ENCODE data around the gene ABCG5. TPM values are rescaled to one million over a fixed set of nuclear protein-coding genes. Genes with fewer than 3 reads are reported as not detected.

The ABCG5 gene
- total RNA-seq, 2 donors from 2014 or later = not detected

DNA sequence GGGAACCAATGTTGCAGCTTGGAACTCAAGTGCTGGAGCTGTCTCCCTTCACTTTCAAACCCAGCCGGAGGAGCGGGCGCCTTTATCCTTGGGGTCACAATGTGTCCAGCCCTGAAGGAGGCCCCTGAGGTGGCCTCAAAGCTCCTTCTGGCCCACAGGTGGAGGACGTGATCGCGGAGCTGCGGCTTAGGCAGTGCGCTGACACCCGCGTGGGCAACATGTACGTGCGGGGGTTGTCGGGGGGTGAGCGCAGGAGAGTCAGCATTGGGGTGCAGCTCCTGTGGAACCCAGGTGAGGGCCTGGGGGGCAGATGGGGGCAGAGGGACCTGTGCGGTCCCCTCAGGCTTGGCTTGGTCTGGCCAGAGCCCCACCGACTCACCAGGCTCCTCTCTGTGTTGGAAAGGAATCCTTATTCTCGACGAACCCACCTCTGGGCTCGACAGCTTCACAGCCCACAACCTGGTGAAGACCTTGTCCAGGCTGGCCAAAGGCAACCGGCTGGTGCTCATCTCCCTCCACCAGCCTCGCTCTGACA is 13.6 kb upstream of the ABCG5 start:
- ATAC-seq (replicated peaks) = no peak
- Mint-ChIP-seq H3K27me3 (peaks cover 35% of the 10 kb centered on the region), H3K9me3 (no peaks in the 10 kb centered on the region), H3K27ac (no peak overlapping the region), H3K4me3 (no peak overlapping the region), H3K36me3 (ENCODE audit: low read depth) (no peaks in the 10 kb centered on the region), H3K4me1 (no peaks in the 10 kb centered on the region)

DNA sequence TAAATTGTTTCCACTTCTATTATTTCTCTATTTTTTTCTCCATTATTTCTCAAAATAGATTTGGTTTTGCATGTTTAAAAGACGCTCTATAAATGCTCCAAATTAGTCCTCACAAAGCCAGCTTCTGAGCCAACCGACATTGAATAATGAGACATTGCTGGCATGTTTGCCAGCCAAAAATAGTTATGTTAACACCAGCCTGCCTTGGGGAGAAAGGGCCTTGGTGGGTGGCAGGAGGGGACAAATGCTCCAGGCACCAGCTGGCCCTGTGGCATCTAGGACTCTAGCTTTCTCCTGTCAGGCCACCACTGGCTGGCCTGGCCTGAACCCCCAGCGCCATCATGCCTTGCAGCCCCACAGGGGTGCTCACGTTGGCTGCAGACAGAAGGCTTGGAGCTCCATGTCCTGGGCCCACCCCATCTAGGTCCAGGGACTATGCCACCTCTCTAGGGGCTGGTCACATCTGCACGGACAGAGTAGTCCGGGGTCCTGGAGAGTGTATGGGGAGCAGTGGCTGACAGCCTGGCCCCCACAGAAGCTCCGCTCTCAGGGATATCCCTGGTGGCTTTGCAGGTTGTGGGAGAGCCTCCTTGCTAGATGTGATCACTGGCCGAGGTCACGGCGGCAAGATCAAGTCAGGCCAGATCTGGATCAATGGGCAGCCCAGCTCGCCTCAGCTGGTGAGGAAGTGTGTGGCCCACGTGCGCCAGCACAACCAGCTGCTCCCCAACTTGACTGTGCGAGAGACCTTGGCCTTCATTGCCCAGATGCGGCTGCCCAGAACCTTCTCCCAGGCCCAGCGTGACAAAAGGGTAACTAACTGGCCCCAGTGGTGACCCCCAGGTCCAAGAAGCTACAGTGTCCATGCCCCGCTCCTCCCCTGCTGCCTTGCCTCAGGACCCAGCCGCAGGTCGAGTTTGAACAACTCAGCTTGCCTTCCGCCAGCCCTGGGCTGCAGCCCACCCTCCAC is 12.7 kb upstream of the ABCG5 start:
- Mint-ChIP-seq H3K36me3 (ENCODE audit: low read depth) (no peaks in the 10 kb centered on the region), H3K27me3 (peaks cover 30% of the 10 kb centered on the region), H3K9me3 (no peaks in the 10 kb centered on the region), H3K4me3 (no peak overlapping the region), H3K4me1 (no peaks in the 10 kb centered on the region), H3K27ac (no peak overlapping the region)
- ATAC-seq (replicated peaks) = no peak

DNA sequence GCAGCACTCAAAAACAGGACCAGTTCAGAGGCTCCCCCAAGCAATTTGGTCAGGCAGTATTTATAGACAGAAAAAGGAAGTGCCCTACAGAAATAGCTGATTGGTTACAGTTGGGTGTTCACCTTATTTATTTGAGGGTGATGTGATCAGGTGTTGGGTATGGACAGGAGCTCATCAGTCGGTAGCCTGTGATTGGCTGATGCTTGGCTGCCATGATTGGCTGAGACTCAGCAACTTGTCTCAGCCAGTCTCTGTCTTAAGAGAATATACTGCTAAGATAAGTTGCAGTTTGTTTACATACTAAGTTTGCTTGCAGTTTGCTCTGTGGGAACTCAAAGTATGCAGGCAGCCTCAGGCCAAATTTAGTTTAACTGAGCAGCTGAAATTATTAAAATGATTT is 9.6 kb upstream of the ABCG5 start:
- H3K4me3 Mint-ChIP-seq = no peak overlapping the region
- H3K4me1 Mint-ChIP-seq = no peaks in the 10 kb centered on the region
- no peaks in the 10 kb centered on the region for H3K36me3 Mint-ChIP-seq (ENCODE audit: low read depth)
- H3K27ac Mint-ChIP-seq = no peak overlapping the region
- H3K9me3 Mint-ChIP-seq = no peaks in the 10 kb centered on the region
- peaks cover 12% of the 10 kb centered on the region for H3K27me3 Mint-ChIP-seq
- ATAC-seq (replicated peaks) = no peak

DNA sequence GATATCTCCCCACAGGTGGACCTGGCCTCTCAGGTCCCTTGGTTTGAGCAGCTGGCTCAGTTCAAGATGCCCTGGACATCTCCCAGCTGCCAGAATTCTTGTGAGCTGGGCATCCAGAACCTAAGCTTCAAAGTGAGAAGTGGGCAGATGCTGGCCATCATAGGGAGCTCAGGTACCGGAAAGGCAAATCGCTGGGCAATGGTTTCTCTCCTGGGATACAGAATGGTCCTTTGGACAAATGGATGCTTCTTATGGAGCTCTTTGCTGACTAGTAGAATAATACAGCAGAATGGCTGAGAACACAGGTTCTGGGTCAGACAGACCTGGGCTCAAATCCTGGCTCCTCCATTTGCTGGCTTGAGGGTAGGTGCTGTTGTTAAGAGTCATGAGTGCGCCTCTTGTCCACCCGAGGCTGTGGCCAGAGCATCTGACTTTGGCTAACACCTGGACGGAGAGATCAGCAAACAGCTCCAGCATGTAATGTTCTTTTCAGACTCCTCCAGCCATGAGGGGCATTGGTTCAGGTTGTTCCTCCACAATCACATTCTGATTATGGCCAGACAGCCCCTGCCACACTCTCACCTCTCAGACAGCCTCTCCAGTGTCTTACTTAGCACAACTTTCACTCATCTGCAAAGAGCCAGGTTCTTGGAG is 7.6 kb upstream of the ABCG5 start:
- H3K4me3 Mint-ChIP-seq = no peak overlapping the region
- H3K9me3 Mint-ChIP-seq = no peaks in the 10 kb centered on the region
- peaks cover 7% of the 10 kb centered on the region for H3K27me3 Mint-ChIP-seq
- no peaks in the 10 kb centered on the region for H3K36me3 Mint-ChIP-seq (ENCODE audit: low read depth)
- no peaks in the 10 kb centered on the region for H3K4me1 Mint-ChIP-seq
- H3K27ac Mint-ChIP-seq = no peak overlapping the region
- ATAC-seq (replicated peaks) = no peak

DNA sequence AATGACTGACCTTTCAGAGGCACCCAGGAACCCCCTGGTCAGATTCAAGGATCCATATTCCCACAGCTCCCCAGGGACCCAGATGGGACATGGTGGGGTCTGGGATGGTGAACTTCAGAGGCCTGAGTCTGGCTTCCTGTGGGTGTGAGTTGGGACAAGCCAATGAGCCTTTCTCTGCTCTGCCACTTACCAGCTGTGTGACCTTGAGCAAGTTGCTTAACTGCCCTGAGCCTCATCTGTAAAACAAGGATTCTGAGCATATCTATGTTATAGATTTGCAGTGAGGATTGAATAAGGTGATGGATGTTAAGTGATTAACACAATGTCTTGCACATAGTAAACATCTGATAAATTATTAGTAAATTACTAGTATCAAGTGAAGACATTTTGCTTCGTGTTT is 6.5 kb upstream of the ABCG5 start:
- no peak for ATAC-seq (replicated peaks)
- Mint-ChIP-seq H3K27me3 (peaks cover 4% of the 10 kb centered on the region), H3K4me1 (no peaks in the 10 kb centered on the region), H3K9me3 (no peaks in the 10 kb centered on the region), H3K27ac (no peak overlapping the region), H3K36me3 (ENCODE audit: low read depth) (no peaks in the 10 kb centered on the region), H3K4me3 (no peak overlapping the region)

DNA sequence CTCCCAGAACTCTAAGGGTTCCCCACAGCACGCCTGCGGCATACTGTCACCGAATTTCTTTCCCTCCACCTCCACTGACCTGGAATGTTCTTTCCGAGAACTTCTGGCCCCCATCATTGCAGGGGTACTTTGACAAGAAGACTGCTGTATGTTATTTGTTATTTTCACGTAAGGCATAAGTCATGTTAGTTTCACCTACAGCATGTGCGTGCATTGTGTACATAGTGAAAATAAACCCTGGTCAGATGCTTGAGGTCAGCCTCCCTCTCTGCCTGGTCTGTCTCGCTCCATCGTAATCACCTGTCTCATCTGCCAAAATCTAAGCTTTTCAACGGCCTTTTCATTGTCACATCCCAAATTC is 4.2 kb upstream of the ABCG5 start:
- Mint-ChIP-seq H3K36me3 (ENCODE audit: low read depth) (no peaks in the 10 kb centered on the region), H3K27me3 (peaks cover 7% of the 10 kb centered on the region), H3K27ac (no peak overlapping the region), H3K4me3 (no peak overlapping the region), H3K9me3 (no peaks in the 10 kb centered on the region), H3K4me1 (no peaks in the 10 kb centered on the region)
- no peak for ATAC-seq (replicated peaks)

DNA sequence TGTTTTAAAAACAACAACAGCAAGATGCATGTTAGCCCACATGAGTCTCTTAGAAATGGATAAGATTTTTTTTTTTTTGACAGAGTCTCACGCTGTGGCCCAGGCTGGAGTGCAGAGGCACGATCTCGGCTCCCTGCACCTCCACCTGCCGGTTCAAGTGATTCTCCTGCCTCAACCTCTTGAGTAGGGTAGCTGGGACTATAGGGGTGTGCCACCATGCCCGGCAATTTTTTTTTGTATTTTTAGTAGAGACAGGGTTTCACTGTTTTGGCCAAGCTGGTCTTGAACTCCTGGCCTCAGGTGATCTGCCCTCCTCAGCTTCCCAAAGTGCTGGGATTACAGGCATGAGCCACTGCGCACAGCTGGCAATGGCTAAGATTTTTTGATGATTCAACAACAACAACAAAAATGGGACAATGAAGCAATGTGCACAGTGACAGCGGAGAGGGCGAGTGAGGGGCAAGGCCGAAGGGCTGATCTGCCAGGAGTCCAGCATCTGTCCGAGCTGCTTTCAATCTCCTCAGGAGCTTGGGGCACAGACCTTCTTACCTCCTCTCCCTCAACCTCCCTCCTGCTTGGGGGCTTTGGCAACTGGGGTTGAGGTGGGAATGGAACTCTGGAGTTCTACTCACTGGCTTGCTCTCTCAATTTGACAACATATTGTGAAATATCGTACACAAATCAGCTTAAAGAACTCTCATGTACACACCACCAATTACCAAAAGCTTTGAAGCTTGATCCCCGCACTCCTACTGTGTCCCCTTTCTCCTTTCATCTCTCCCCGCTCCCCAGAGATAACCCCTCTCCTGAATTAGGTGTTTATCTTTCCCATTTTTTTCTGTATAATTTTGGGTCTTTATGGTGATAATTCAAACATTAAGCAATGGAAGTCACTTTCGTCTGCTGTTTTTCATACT is 3.6 kb upstream of the ABCG5 start:
- no peaks in the 10 kb centered on the region for H3K4me1 Mint-ChIP-seq
- H3K27me3 Mint-ChIP-seq = peaks cover 7% of the 10 kb centered on the region
- H3K36me3 Mint-ChIP-seq (ENCODE audit: low read depth) = no peaks in the 10 kb centered on the region
- no peak overlapping the region for H3K4me3 Mint-ChIP-seq
- no peak overlapping the region for H3K27ac Mint-ChIP-seq
- H3K9me3 Mint-ChIP-seq = no peaks in the 10 kb centered on the region
- no peak for ATAC-seq (replicated peaks)

DNA sequence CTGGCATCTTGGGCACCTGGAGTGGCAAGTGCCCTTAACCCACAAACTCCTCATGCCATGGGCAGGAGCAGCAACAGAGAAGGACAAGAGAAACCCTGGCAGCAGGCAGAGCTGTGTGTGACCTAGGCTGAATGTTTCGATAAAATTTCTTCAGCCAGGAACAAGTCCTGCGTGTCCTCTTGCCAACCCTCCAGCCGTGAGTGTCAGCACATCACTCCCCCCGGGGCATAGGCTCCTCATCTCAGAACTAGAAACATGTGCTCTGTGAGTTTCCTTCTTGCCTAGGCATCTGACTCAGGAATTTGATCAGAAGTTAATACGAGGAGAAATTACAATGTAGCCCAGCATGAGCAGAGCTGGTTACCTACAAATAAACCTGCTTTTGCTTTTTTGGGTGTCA is 2.3 kb upstream of the ABCG5 start:
- H3K27me3 Mint-ChIP-seq = peaks cover 3% of the 10 kb centered on the region
- no peaks in the 10 kb centered on the region for H3K36me3 Mint-ChIP-seq (ENCODE audit: low read depth)
- H3K27ac Mint-ChIP-seq = no peak overlapping the region
- no peaks in the 10 kb centered on the region for H3K4me1 Mint-ChIP-seq
- H3K9me3 Mint-ChIP-seq = no peaks in the 10 kb centered on the region
- ATAC-seq (replicated peaks) = no peak
- no peak overlapping the region for H3K4me3 Mint-ChIP-seq

DNA sequence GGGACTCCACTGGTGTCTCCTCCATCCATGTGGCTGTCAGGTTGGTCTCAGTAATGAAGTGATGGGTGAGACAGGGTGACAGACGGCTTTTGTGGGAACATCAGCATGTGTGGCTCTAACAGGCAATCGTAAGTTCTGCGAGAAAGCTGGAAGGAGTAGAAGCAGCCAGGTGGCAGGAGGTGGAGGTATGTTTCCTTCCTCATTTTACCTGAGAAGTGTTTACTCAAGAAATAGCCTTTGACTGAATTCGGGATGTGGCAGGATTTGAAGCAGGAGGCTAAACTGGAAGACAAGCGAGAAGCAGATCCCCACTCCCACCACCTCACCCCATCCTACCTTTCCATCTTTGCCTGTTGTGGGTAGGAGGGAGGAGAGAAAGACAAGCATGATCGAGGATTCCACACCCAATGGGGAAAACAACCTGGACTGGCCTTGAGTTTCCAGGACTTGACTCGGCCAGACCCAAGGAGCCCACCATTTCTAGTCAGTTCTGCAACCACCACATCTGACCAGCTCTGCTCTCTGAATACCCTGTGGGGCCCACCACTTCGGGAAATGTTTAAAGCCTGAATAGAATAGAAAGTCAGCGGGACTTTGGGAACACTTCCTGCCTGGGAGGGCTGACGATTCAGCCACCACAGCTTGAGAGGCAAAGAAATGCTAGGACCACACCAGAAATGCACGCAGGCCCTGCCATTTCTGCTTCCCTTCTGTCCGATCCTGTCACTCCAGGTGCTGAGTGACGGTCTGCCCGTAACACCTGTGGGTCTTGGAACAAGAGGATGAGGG is 1.3 kb upstream of the ABCG5 start:
- no peaks in the 10 kb centered on the region for H3K9me3 Mint-ChIP-seq
- no peaks in the 10 kb centered on the region for H3K4me1 Mint-ChIP-seq
- no peaks in the 10 kb centered on the region for H3K36me3 Mint-ChIP-seq (ENCODE audit: low read depth)
- H3K27ac Mint-ChIP-seq = no peak overlapping the region
- peaks cover 3% of the 10 kb centered on the region for H3K27me3 Mint-ChIP-seq
- H3K4me3 Mint-ChIP-seq = no peak overlapping the region
- ATAC-seq (replicated peaks) = no peak

DNA sequence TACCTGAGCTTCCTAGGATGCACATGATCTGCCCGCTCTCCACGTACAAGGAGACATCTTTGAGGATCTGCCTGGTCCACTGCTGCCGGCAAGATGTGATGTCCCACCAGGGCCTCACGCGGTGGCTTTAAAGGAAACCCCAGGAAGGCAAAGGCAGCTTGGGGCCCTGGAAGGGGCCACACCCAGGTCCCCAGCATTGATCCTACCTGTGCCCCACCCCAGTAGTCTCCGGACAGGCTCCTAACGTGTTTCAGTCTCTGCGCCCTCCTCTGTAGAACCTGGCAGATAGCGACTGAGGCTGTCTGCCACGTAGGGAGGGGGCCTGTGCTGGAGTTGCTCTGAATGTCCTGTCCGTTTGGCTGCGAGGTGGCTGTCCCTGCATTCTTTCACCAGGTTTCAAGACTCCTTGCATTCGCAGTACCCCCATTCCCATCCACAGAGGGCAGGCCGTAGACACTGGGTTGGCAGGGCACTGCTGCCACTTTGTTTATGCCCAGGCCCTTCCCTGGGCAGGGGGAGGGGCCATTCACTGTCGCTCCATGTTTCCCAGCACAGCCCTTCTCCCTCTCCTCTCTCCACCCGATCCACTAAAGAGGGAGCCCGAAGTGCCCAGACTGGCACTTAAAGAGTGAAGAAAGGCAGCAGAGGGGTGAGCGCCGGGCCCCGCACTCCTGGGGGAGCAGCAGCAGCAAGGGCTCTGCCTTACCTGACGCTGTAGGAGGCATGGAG is 644 bp downstream of the ABCG5 start:
- peaks cover 3% of the 10 kb centered on the region for H3K27me3 Mint-ChIP-seq
- ATAC-seq (replicated peaks) = no peak
- no peaks in the 10 kb centered on the region for H3K4me1 Mint-ChIP-seq
- H3K4me3 Mint-ChIP-seq = no peak overlapping the region
- H3K27ac Mint-ChIP-seq = no peak overlapping the region
- no peaks in the 10 kb centered on the region for H3K9me3 Mint-ChIP-seq
- H3K36me3 Mint-ChIP-seq (ENCODE audit: low read depth) = no peaks in the 10 kb centered on the region

DNA sequence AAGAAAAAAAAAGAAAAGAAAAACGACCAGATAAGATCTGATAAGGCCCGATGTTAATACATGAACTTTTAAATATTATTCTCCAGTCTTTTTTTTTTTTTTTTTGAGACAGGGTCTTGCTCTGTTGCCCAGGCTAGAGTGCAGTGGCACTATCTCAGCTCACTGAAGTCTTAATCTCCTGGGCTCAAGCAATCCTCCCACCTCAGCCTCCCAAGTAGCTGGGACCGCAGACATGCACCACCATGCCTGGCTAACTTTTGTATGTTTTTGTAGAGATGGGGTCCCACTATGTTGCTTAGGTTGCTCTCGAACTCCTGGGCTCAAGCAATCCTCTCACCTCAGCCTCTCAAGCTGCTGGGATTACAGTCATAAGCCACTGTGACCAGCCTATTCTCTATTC is 1.6 kb downstream of the ABCG5 start:
- H3K4me3 Mint-ChIP-seq = no peak overlapping the region
- H3K4me1 Mint-ChIP-seq = no peaks in the 10 kb centered on the region
- ATAC-seq (replicated peaks) = no peak
- no peak overlapping the region for H3K27ac Mint-ChIP-seq
- no peaks in the 10 kb centered on the region for H3K9me3 Mint-ChIP-seq
- peaks cover 3% of the 10 kb centered on the region for H3K27me3 Mint-ChIP-seq
- no peaks in the 10 kb centered on the region for H3K36me3 Mint-ChIP-seq (ENCODE audit: low read depth)

DNA sequence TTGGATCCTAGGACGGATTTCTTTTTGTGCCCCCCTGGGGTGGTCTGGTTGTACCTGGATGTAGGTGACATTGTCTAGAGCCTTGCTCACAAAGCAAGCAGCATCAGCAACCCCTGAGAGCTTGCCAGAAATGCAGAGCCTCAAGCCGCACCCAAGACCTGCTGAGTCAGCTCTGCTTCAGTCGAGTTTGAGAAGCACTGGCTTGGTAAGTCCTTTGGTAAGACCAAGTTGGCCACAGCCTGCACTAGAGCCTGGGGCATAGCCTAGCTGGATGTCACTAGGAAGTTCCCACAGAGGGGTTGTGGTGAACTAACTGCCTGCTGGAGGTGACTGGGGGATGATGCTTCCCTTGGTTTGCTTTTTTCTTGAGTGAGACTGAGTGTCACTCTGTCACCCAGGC is 6.2 kb downstream of the ABCG5 start:
- ATAC-seq (replicated peaks) = no peak
- H3K4me3 Mint-ChIP-seq = no peak overlapping the region
- H3K4me1 Mint-ChIP-seq = no peaks in the 10 kb centered on the region
- H3K36me3 Mint-ChIP-seq (ENCODE audit: low read depth) = no peaks in the 10 kb centered on the region
- no peaks in the 10 kb centered on the region for H3K9me3 Mint-ChIP-seq
- no peak overlapping the region for H3K27ac Mint-ChIP-seq
- peaks cover 22% of the 10 kb centered on the region for H3K27me3 Mint-ChIP-seq

DNA sequence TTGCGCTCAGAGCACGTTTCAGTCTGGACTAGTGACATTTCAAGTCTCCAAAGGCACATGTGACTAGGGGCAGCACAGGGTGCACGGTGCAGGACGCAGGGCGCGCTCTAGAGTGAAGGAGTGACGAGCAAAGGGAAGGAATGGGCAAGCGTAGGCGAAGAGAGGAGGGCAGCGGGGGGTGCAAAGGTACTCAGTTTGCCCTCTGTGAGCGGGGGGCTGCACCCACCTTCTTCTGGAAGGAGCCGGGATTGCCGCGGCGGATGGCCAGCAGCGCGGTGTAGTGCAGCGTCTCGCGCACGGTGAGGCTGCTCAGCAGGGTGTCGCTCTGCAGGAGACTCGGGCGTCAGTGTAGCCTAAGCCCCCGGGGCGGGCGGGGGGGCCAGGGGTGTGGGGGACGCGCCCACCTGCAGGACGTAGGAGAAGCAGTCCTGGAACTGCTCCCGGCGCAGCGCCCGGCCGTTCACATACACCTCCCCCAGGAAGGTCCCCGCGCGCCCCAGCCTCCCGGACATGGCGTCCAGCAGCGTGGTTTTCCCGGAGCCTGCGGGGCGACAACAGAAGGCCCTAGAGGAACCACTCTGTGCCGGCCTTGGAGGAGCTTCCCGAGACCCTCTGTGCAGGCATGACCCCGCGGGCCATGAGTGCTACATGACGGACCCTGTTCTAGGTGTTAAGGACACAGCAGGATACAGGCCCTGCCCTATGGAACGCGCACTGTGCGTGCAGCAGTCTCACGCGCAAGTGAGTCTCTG is 6.9 kb downstream of the ABCG5 start:
- ATAC-seq (replicated peaks) = no peak

More for the DNA sequence above, 6.9 kb downstream of the ABCG5 start:
- Mint-ChIP-seq H3K36me3 (ENCODE audit: low read depth) (no peaks in the 10 kb centered on the region), H3K9me3 (no peaks in the 10 kb centered on the region), H3K4me3 (no peak overlapping the region), H3K27ac (no peak overlapping the region), H3K27me3 (peaks cover 22% of the 10 kb centered on the region), H3K4me1 (no peaks in the 10 kb centered on the region)
